OCI-LY7 (cell line): ENCODE results near the gene ZSWIM5. TPM values are rescaled to one million over a fixed set of nuclear protein-coding genes. Genes with fewer than 3 reads are reported as not detected.

Experiments
- BruUV-seq: library from RNA; stranded (reverse); fragments of 400-500 nt; replicated peaks from 2 replicates; lab custom pipeline; 2021; lab: Mats Ljungman, UMichigan
- CTCF ChIA-PET: fragments of 300-600 bp; sonication (Branson Sonifier 250); formaldehyde crosslinking; loops from one replicate; lab custom pipeline; 2022; ENCODE audit warnings: antibody characterized with exemption; ENCODE audit not compliant: unreplicated experiment; lab: Charles Lee
- POLR2A ChIA-PET: fragments of 300-600 bp; sonication (Branson Sonifier 250); formaldehyde crosslinking; loops from one replicate; lab custom pipeline; 2022; ENCODE audit warnings: antibody characterized with exemption; lab: Charles Lee
- DNase-seq: peaks from one replicate; pipeline ENCODE4 v3.0.0-alpha.2; 2015; ENCODE audit warnings: low spot score
- H2AFZ ChIP-seq: fragments of 200-600 bp; sonication (generic), shearing (Covaris generic); 2 replicates; pipeline ENCODE4 v1.6.1; 2014; ENCODE audit warnings: mild to moderate bottlenecking, antibody characterized with exemption, low read length, moderate library complexity
- H3K27ac ChIP-seq: fragments of 200-600 bp; sonication (generic); 2 replicates; pipeline ENCODE4 v1.5.1; 2014; ENCODE audit warnings: mixed run types, low read depth, mild to moderate bottlenecking, moderate library complexity, low read length, inconsistent platforms; ENCODE audit not compliant: poor library complexity, severe bottlenecking
- H3K36me3 ChIP-seq: fragments of 200-600 bp; sonication (generic); 2 replicates; pipeline ENCODE4 v1.6.1; 2014; ENCODE audit warnings: mild to moderate bottlenecking, antibody characterized with exemption, low read length, moderate library complexity, mixed read lengths; ENCODE audit not compliant: insufficient read depth
- H3K4me1 ChIP-seq: fragments of 200-600 bp; sonication (generic); 2 replicates; pipeline ENCODE4 v1.5.1; 2014; ENCODE audit warnings: mild to moderate bottlenecking, low read length; ENCODE audit not compliant: insufficient read depth, poor library complexity, severe bottlenecking
- H3K4me2 ChIP-seq: fragments of 200-600 bp; sonication (generic); 2 replicates; pipeline ENCODE4 v1.6.1; 2014; ENCODE audit warnings: mild to moderate bottlenecking, low read length
- H3K4me3 ChIP-seq: fragments of 200-600 bp; sonication (generic); 2 replicates; pipeline ENCODE4 v1.5.1; 2014; ENCODE audit warnings: mild to moderate bottlenecking, low read depth, low read length; ENCODE audit not compliant: poor library complexity, severe bottlenecking
- H3K79me2 ChIP-seq: fragments of 200-600 bp; sonication (generic); 2 replicates; pipeline ENCODE4 v1.6.1; 2016; ENCODE audit warnings: low read depth, mild to moderate bottlenecking, low read length, moderate library complexity, mixed read lengths; ENCODE audit not compliant: insufficient read depth
- H3K9me2 ChIP-seq: fragments of 200-600 bp; sonication (generic); 2 replicates; pipeline ENCODE4 v1.6.1; 2016; ENCODE audit warnings: mild to moderate bottlenecking, low read length, mixed read lengths; ENCODE audit not compliant: insufficient read depth
- H3K9me3 ChIP-seq: fragments of 200-600 bp; sonication (generic); 2 replicates; pipeline ENCODE4 v1.6.1; 2014; ENCODE audit warnings: mild to moderate bottlenecking, mixed run types, low read length, mixed read lengths
- H4K20me1 ChIP-seq: fragments of 200-600 bp; sonication (generic); 2 replicates; pipeline ENCODE4 v1.6.1; 2014; ENCODE audit warnings: mild to moderate bottlenecking, antibody characterized with exemption, low read length, moderate library complexity, mixed read lengths; ENCODE audit not compliant: insufficient read depth
- EZH2phosphoT487 ChIP-seq: fragments of 200-600 bp; sonication (generic); IDR thresholded peaks from 2 replicates; pipeline ENCODE4 v1.6.1; 2018; ENCODE audit warnings: low read depth, borderline replicate concordance, mild to moderate bottlenecking, mixed run types, antibody characterized with exemption, low read length, moderate library complexity, mixed read lengths
- intact Hi-C: fragments of 100-400 bp; cut with micrococcal nuclease; formaldehyde crosslinking; loops from one replicate; pipeline ENCODE4 v1.10.0; 2022; ENCODE audit not compliant: unreplicated experiment
- total RNA-seq, 2 experiments: library from RNA; depleted of rRNA in 1 of 2; stranded (reverse); fragments of >200 nt in 1 of 2; shearing (Covaris generic) in 1 of 2; gene quantifications; 2 replicates each; pipeline ENCODE4 v1.2.3, GENCODE V29; 2014 to 2022
- TF ChIP-seq, protein P1 (sequence below): fragments of 200-600 bp; sonication (generic); conservative IDR thresholded peaks from 2 replicates; pipeline ENCODE4 v1.5.1; 2014; ENCODE audit warnings: mild to moderate bottlenecking, antibody characterized with exemption, low read length, moderate library complexity, mixed read lengths

Gene ZSWIM5
- total RNA-seq, 2 experiments from 2014 or later = 0.28 to 0.42 TPM

DNA sequence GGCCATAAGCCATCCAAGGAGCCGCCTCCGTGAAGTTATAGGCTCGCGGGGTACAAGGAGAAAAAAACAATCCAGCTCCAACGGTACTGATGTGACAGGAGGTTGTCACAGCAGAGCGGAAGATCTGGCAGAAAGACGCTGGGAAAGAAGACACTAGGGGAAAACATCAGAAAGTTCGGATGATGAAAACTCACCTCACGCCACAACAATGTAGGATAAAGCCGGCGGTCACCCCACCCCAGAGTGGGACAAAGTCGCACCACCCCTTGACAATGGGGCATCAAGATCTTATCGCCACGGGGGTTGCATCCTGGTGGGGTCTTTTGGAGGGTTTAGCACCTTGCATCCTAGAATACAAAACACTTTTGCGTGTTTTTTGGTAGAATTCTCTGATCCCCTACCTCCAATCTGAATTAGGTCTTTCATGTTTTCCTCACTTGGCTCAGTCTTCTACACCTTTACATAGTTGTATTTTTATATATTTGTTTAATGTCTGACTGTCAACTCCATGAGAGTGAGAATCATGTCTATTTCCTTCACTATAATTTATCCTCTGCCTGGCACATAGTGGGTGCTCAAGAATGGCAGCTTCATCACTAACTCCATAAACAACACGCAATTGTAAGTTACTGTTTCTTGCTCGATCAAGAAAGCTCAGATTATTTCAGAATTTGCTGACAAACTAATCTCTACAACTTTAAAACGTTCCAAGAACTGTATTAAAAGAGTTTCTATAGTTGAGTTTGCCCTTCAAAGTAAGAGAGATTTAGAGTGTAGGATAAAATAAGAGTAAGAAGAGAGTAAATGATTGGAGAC is 611 bp upstream of the ZSWIM5 start:
- no TSS peak for BruUV-seq
- Histone ChIP-seq H3K36me3 (no peaks in the 10 kb centered on the region), H4K20me1 (no peaks in the 10 kb centered on the region), H3K4me2 (peak overlapping the region; percentile 77), H3K4me1 (peaks cover 8% of the 10 kb centered on the region), H3K4me3 (peak overlapping the region; percentile 76), H2AFZ (peak overlapping the region; percentile 80; the same call in 1 of the 2 replicates), H3K9me2 (no peaks in the 10 kb centered on the region), H3K9me3 (no peaks in the 10 kb centered on the region), H3K79me2 (no peaks in the 10 kb centered on the region), H3K27ac (no peak overlapping the region)
- no peak for TF ChIP-seq EZH2phosphoT487
- TF ChIP-seq, protein P1, sequence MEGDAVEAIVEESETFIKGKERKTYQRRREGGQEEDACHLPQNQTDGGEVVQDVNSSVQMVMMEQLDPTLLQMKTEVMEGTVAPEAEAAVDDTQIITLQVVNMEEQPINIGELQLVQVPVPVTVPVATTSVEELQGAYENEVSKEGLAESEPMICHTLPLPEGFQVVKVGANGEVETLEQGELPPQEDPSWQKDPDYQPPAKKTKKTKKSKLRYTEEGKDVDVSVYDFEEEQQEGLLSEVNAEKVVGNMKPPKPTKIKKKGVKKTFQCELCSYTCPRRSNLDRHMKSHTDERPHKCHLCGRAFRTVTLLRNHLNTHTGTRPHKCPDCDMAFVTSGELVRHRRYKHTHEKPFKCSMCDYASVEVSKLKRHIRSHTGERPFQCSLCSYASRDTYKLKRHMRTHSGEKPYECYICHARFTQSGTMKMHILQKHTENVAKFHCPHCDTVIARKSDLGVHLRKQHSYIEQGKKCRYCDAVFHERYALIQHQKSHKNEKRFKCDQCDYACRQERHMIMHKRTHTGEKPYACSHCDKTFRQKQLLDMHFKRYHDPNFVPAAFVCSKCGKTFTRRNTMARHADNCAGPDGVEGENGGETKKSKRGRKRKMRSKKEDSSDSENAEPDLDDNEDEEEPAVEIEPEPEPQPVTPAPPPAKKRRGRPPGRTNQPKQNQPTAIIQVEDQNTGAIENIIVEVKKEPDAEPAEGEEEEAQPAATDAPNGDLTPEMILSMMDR = no peak
- CTCF ChIA-PET = no interaction called here
- POLR2A ChIA-PET = interaction anchor here (0.7 to 1.1 kb wide), 2 partner anchors 20 to 176 kb away, joined by 3 to 4 read pairs; no protein-coding TSS in a partner anchor
- no peak for DNase-seq
- intact Hi-C loops = loop anchor here (5.0 kb wide), 1 partner anchor 195 kb away; the partner anchor contains the start of genes HECTD3 and UROD

DNA sequence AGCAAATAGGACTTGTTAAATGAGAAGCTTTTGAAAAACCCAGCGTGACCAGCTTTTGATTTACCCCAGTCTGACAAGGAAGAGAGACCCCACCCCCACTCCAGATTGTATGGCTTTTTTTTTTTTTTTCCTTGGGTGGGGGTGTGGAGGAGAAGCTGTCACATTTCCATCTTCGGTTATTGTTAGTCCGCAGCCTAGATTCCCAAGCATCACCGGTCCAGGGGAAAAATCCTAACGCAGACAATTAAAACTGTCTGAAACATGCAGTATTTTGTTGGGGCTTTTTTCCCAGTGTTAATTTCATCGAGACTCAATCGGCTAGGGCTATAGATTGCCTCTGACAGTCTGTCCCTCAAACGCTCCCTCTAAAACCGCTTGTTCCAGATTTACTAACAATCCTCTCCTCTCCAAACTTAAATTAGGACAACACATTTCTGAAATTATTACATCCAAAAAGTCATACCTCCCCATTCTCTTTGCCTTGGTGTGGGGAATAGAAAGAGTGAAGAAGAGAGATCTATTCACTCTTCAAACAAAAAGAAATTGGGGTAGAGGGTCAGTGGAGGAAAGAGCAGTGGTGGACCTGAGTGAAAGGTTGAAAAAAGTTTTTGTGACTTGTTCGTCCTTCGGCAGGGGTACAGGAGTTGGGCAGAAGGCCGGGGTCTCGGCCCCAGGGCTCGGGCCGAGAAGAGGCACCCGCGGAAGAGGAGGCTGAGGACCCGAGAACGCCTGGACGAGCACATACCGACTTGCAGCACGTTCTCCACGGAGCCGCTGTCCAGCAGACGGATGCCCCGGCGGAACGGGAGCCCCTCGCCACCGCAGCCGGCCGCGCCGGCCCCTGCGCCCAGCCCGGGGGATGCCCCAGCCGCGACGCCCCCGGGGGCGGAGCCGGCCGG is 1.1 kb downstream of the ZSWIM5 start:
- Histone ChIP-seq H2AFZ (no peak overlapping the region), H3K4me3 (peak overlapping the region; percentile 76), H3K36me3 (no peaks in the 10 kb centered on the region), H3K9me2 (no peaks in the 10 kb centered on the region), H3K9me3 (no peaks in the 10 kb centered on the region), H3K79me2 (no peaks in the 10 kb centered on the region), H3K4me2 (peak overlapping the region; percentile 97), H3K4me1 (peaks cover 8% of the 10 kb centered on the region), H4K20me1 (no peaks in the 10 kb centered on the region), H3K27ac (no peak overlapping the region)
- DNase-seq = peak; percentile 7
- intact Hi-C loops = loop anchor here (5.0 kb wide), 1 partner anchor 193 kb away; the partner anchor contains the start of genes HECTD3 and UROD
- ChIA-PET CTCF (no interaction called here), POLR2A (interaction anchor here (1.4 kb wide), 1 partner anchor 99 kb away, joined by 4 read pairs; no protein-coding TSS in a partner anchor)
- BruUV-seq = no TSS peak
- no peak for TF ChIP-seq EZH2phosphoT487
- TF ChIP-seq, protein P1 = no peak
